Spleen (tissue), 7 donors: ENCODE measurements around the gene SFRP2.

ENCODE experiments used
- CTCF ChIP-seq, 11 experiments: fragments of 200-600 bp in 7 of 11; fragments of 450-650 bp in 4 of 11; sonication (generic) in 4 of 11; IDR thresholded peaks in 8 of 11; conservative IDR thresholded peaks in 3 of 11; 1 replicate in 7 of 11; 2 replicates in 4 of 11; pipeline versions ENCODE4 v1.4.0 to v1.8.0; 2016 to 2021; ENCODE audit warnings: antibody characterized with exemption in 11 of 11, inconsistent platforms in 4 of 11, mild to moderate bottlenecking in 1 of 11
- POLR2A ChIP-seq, 3 donors: fragments of 450-650 bp; IDR thresholded peaks; one replicate each; pipeline ENCODE4 v1.5.1; 2017; ENCODE audit warnings: antibody characterized with exemption in 3 of 3, mild to moderate bottlenecking in 1 of 3
- POLR2AphosphoS5 ChIP-seq, 3 donors: sonication (generic); formaldehyde crosslinking; IDR thresholded peaks; one replicate each; pipeline ENCODE4 v1.5.1; 2017; ENCODE audit warnings: antibody characterized with exemption in 3 of 3
- donor health status: DM: no; HTN: no; CAD: no; lungs with moderate emphysema.
- donor health status: DM: no; HTN: no; CAD: no.
- donor health status: DM: no; HTN: no; CAD: no.

DNA sequence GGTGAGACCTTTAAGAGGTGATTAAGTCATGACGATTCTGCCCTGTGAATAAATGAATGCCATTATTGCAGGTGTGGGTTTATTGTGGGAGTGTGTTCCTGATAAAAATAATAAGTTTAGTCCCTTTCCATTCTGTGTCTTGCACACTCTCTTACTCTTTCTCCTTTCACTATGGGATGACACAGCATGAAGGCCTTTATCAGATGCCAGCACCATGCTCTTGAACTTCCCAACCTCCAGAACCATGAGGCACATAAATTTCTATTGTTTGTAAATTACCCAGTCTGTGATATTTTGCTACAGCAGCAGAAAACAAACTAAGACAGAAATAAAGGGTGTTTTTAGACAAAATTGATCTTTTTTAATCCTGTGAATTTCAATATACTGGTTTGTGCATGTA lies 10.5 kb downstream of the SFRP2 start:
- TF ChIP-seq CTCF (IDR thresholded peaks at IDR 0.05 in 8 of 11, conservative IDR thresholded peaks at IDR 0.05 in 3 of 11) = no peak
- TF ChIP-seq POLR2AphosphoS5 (IDR thresholded peaks at IDR 0.05) = no peak
- no peak for TF ChIP-seq POLR2A (IDR thresholded peaks at IDR 0.05)
